Measurements from ENCODE around the gene TECR. TPM values are rescaled to one million over a fixed set of nuclear protein-coding genes. Genes with fewer than 3 reads are reported as not detected.
"Not testable (repeated sequence)": the region's sequence is repeated elsewhere in the genome, so short reads cannot be mapped to it uniquely, and the experiment has no call there.

The TECR gene
- total RNA-seq, 1 donor from 2014 or later, result 123 TPM

DNA sequence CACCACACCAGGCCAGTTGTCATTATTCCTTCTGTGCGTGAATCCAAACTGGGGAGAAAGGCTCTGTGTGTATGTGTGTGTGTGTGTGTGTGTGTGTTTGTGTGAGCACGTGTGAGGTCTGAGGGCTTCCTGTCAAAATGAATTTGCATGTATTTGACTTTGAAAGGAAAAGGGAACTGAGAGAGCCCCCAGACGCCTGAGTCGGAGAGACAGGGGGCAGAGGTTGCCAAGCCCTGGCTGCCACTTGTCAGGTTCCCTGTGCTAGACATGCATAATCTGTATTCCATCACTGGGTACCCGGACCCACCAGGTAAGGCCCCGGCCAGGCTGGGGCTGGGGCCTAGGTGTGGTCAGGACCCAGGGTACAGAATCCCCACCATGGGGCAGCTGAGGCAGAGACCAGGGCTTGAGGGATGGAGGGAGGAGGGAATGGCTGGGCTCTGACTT lies 53.5 kb downstream of the TECR start, which contains the start of gene CLEC17A:
TSS of gene CLEC17A (plus strand) at position 191 of the 447 bp plus-strand sequence. CDS start at position 268, 77 bp downstream.
- DNase-seq (no peak), ATAC-seq (no peak)
- Histone ChIP-seq H3K36me3 (no peaks in the 10 kb centered on the region), H3K27me3 (no peaks in the 10 kb centered on the region), H3K4me1 (no peaks in the 10 kb centered on the region), H3K9me3 (no peaks in the 10 kb centered on the region), H3K27ac (no peak within 1 kb of the TSS), H3K4me3 (no peak within 1 kb of the TSS)
- intact Hi-C loops (cut with DNase I), result no loop called here
- TF ChIP-seq, protein P1, sequence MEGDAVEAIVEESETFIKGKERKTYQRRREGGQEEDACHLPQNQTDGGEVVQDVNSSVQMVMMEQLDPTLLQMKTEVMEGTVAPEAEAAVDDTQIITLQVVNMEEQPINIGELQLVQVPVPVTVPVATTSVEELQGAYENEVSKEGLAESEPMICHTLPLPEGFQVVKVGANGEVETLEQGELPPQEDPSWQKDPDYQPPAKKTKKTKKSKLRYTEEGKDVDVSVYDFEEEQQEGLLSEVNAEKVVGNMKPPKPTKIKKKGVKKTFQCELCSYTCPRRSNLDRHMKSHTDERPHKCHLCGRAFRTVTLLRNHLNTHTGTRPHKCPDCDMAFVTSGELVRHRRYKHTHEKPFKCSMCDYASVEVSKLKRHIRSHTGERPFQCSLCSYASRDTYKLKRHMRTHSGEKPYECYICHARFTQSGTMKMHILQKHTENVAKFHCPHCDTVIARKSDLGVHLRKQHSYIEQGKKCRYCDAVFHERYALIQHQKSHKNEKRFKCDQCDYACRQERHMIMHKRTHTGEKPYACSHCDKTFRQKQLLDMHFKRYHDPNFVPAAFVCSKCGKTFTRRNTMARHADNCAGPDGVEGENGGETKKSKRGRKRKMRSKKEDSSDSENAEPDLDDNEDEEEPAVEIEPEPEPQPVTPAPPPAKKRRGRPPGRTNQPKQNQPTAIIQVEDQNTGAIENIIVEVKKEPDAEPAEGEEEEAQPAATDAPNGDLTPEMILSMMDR (IDR thresholded peaks at IDR 0.05), result no peak

DNA sequence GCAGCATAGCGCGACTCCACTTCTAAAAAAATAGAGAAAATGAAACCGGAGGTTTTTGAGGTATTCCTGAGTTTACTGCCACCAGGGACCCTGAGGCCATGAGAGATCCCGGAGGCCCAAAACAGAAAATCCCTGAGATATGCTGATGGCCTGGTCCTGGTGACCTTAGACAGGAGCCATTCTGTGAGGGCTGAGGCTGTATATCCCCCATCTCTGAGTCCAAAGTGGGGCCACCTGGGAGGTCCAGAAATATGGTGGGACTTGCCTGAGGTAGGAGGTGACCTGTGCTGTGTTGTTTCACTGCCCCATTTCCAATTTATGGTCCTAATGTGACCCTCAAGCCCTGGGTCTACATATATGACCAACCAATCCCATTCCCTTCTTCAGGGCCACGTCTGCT lies 55.0 kb downstream of the TECR start:
- H3K4me3 ChIP-seq; H3K9me3 ChIP-seq; H3K36me3 ChIP-seq; DNase-seq; H3K4me1 ChIP-seq; ATAC-seq; H3K27me3 ChIP-seq; intact Hi-C loops (cut with DNase I); H3K27ac ChIP-seq: not testable (repeated sequence)

- intact Hi-C loops (cut with DNase I), result not testable (repeated sequence)
- ATAC-seq, result peak; percentile 48
Observed at GRCh38 chr19:14585187-14585586, 55.8 kb downstream of the TECR start.

GRCh38 chr19:14589433-14589832 lies 60.0 kb downstream of the TECR start:
- H3K27me3 ChIP-seq; H3K27ac ChIP-seq; DNase-seq; H3K9me3 ChIP-seq; H3K4me1 ChIP-seq; H3K4me3 ChIP-seq; H3K36me3 ChIP-seq; ATAC-seq; intact Hi-C loops (cut with DNase I): not testable (repeated sequence)

More at GRCh38 chr19:14585187-14585586, 55.8 kb downstream of the TECR start:
- not testable (repeated sequence) for H3K9me3 ChIP-seq, DNase-seq, H3K27ac ChIP-seq, H3K4me1 ChIP-seq, H3K27me3 ChIP-seq, H3K4me3 ChIP-seq, H3K36me3 ChIP-seq

GRCh38 chr19:14595558-14595957 lies 66.2 kb downstream of the TECR start:
- Histone ChIP-seq H3K27me3 (peaks cover 7% of the 10 kb centered on the region), H3K4me3 (no peak overlapping the region), H3K36me3 (no peaks in the 10 kb centered on the region), H3K9me3 (no peaks in the 10 kb centered on the region), H3K4me1 (no peaks in the 10 kb centered on the region), H3K27ac (no peak overlapping the region)
- DNase-seq (no peak), ATAC-seq (no peak)
- intact Hi-C loops (cut with DNase I), result no loop called here
- TF ChIP-seq, protein P1 (IDR thresholded peaks at IDR 0.05), result no peak

DNA sequence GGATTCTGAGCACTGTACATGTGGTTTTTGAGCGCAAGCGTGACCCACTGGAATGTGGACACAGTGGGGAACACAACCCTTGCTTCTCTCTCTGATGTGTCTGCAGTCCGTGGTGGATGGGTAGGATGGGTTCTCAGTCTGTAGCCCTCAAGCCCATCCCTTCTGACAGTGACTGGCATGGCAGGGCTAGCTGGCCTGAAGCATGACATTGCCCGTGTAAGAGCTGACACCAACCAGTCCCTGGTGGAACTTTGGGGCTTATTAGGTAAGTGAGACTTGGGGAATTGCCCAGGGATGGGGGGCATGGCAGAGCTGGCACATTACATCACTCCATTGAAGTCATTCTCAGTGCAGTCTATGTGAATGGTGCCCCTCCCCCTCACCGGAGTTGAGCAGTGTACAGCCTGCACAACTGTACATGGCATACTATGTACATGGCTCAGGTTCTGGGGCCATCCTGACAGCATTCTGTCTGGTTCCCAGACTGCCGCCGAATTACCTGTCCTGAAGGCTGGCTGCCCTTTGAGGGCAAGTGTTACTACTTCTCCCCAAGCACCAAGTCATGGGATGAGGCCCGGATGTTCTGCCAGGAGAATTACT lies 70.3 kb downstream of the TECR start:
- Histone ChIP-seq H3K4me3 (no peak overlapping the region), H3K36me3 (no peaks in the 10 kb centered on the region), H3K9me3 (no peaks in the 10 kb centered on the region), H3K27me3 (peaks cover 7% of the 10 kb centered on the region), H3K27ac (no peak overlapping the region), H3K4me1 (no peaks in the 10 kb centered on the region)
- intact Hi-C loops (cut with DNase I), result no loop called here
- TF ChIP-seq, protein P1 (IDR thresholded peaks at IDR 0.05), result no peak
- ATAC-seq, result no peak
- no peak for DNase-seq

DNA sequence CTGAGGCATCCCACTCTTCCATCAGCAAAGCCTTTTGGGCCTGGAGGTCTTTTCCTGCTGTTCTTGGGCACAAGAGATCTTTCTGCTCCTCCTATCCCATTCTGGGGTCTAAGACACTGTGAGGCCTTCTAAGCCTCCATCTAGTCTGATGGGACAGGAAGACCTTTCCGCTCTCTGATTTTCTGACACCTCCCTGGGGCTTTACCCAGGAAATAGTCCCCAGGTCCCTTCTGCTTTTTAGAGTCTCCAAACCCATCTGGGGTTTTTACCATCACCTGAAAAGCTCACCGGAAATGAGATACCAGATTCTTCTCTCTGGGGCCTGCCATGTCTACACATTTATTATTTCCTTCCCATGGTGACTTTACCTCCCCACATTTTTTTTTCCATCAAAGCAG lies 74.6 kb downstream of the TECR start:
- ATAC-seq, result no peak
- TF ChIP-seq, protein P1 (IDR thresholded peaks at IDR 0.05), result no peak

More for the DNA sequence above, 74.6 kb downstream of the TECR start:
- Histone ChIP-seq H3K4me1 (no peaks in the 10 kb centered on the region), H3K27ac (no peak overlapping the region), H3K27me3 (no peaks in the 10 kb centered on the region), H3K9me3 (no peaks in the 10 kb centered on the region), H3K36me3 (no peaks in the 10 kb centered on the region), H3K4me3 (no peak overlapping the region)
- DNase-seq, result no peak
- intact Hi-C loops (cut with DNase I), result no loop called here
